ENCODE data around the gene HIC2.
"Not testable (repeated sequence)": the region's sequence is repeated elsewhere in the genome, so short reads cannot be mapped to it uniquely, and the experiment has no call there.

DNA sequence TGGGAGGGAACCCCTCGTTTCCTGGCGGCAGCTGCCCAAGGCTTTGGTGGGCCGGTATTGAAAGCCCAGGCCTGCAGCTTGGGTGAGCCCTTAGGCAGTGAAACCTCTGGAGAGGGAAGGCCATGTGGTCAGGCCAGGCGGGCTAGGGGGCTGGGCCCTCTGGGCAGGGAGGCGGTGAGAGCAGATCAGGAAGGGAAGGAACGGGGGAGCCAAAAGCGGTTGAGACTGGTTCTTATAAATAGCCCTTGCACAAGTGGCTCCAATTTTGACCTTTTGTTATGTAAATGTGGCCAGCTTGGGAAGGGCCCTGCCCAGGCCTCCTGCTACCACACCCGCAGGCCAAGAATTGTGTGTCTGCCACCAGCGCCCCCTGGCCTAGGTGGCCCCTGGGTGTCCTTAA is 25.0 kb downstream of the HIC2 start:
- not testable (repeated sequence) for TF ChIP-seq CTCF (IDR thresholded peaks at IDR 0.05; ENCODE audit: insufficient read depth, low read length, poor library complexity, severe bottlenecking); EZH2phosphoT487 (conservative IDR thresholded peaks at IDR 0.05; ENCODE audit: low read length)

Data from SU-DHL-6 (cell line).